Stimulated activated CD4-positive, alpha-beta T cell treated with anti-CD3 and anti-CD28 coated beads, Interleukin-15, amount 100 ng/mL, for 1 hour (primary cell): ENCODE results near the gene ATRNL1.

Experiments used
- DNase-seq, 2 donors: peaks; one replicate each; pipeline ENCODE4 v3.0.0-alpha.2; 2020; ENCODE audit warnings: low read depth in 1 of 2, low spot score in 1 of 2

ATRNL1 gene

GRCh38 chr10:115593060-115593459, 499.9 kb downstream of the ATRNL1 start:
- no peak for DNase-seq

GRCh38 chr10:115604627-115605026, 511.5 kb downstream of the ATRNL1 start:
- DNase-seq: no peak

GRCh38 chr10:115606086-115606485, 512.9 kb downstream of the ATRNL1 start:
- DNase-seq: no peak

- DNase-seq: no peak
These were observed 513.6 kb downstream of the ATRNL1 start for GRCh38 chr10:115606741-115607140.

- no peak for DNase-seq
These were observed 531.3 kb downstream of the ATRNL1 start for GRCh38 chr10:115624448-115624847.

GRCh38 chr10:115628616-115629015, 535.5 kb downstream of the ATRNL1 start:
- DNase-seq: no peak

- DNase-seq: no peak
These were observed 545.1 kb downstream of the ATRNL1 start for GRCh38 chr10:115638246-115638645.

GRCh38 chr10:115649217-115649616, 556.1 kb downstream of the ATRNL1 start:
- DNase-seq: no peak

- no peak for DNase-seq
These were observed 560.3 kb downstream of the ATRNL1 start for GRCh38 chr10:115653473-115653872.

GRCh38 chr10:115654961-115655360, 561.8 kb downstream of the ATRNL1 start:
- no peak for DNase-seq

GRCh38 chr10:115657161-115657860, 564.1 kb downstream of the ATRNL1 start:
- no peak for DNase-seq

- DNase-seq: no peak
These were observed 566.5 kb downstream of the ATRNL1 start for GRCh38 chr10:115659616-115660015.

- no peak for DNase-seq
These were observed 567.2 kb downstream of the ATRNL1 start for GRCh38 chr10:115660391-115660790.

GRCh38 chr10:115662422-115662821, 569.3 kb downstream of the ATRNL1 start:
- DNase-seq: no peak

- DNase-seq: no peak
These were observed 572.4 kb downstream of the ATRNL1 start for GRCh38 chr10:115665549-115665948.

GRCh38 chr10:115674496-115674895, 581.3 kb downstream of the ATRNL1 start:
- DNase-seq: no peak

GRCh38 chr10:115696747-115697146, 603.6 kb downstream of the ATRNL1 start:
- DNase-seq: no peak

GRCh38 chr10:115706026-115706425, 612.9 kb downstream of the ATRNL1 start:
- DNase-seq: no peak

- no peak for DNase-seq
These were observed 613.4 kb downstream of the ATRNL1 start for GRCh38 chr10:115706488-115707076.

- no peak for DNase-seq
These were observed 617.0 kb downstream of the ATRNL1 start for GRCh38 chr10:115710136-115710535.

- DNase-seq: no peak
These were observed 618.1 kb downstream of the ATRNL1 start for GRCh38 chr10:115711306-115711705.

- no peak for DNase-seq
These were observed 627.0 kb downstream of the ATRNL1 start for GRCh38 chr10:115720121-115720520.

- DNase-seq: no peak
These were observed 634.0 kb downstream of the ATRNL1 start for GRCh38 chr10:115727129-115727528.
